Measurements from ENCODE around the gene KCNN3.

GRCh38 chr1:154717528-154717924 lies 152.6 kb downstream of the KCNN3 start:
- TF ChIP-seq CTCF (tag by site-specific recombination; IDR thresholded peaks at IDR 0.05) (no peak), YY2 (tag by site-specific recombination; IDR thresholded peaks at IDR 0.05) (no peak), ZNF350 (tag by site-specific recombination; IDR thresholded peaks at IDR 0.05) (no peak), HOXA7 (CRISPR knock-in tag; IDR thresholded peaks at IDR 0.05; ENCODE audit: borderline replicate concordance) (no peak), MEIS1 (CRISPR knock-in tag; IDR thresholded peaks at IDR 0.05; ENCODE audit: borderline replicate concordance) (no peak), ZNF514 (tag by site-specific recombination; IDR thresholded peaks at IDR 0.05) (no peak), ZNF561 (tag by site-specific recombination; IDR thresholded peaks at IDR 0.05; ENCODE audit: borderline replicate concordance) (no peak), ZBTB7A (tag by site-specific recombination; IDR thresholded peaks at IDR 0.05; ENCODE audit: low read depth) (no peak), ZNF404 (tag by site-specific recombination; IDR thresholded peaks at IDR 0.05) (no peak), YY1 (tag by site-specific recombination; IDR thresholded peaks at IDR 0.05) (no peak)
